Brain microvascular endothelial cell (primary cell): ENCODE data around the gene KIAA1549.

Experiments
- DNase-seq: peaks from one replicate; pipeline ENCODE4 v3.0.0-alpha.2; 2020
- H3K27ac ChIP-seq: fragments of 250-450 bp; sonication (Bioruptor Pico); 2 replicates; pipeline ENCODE4 v1.5.1; 2020; ENCODE audit warnings: mild to moderate bottlenecking, moderate library complexity
- H3K27me3 ChIP-seq: fragments of 250-450 bp; sonication (Bioruptor Pico); replicated peaks from 2 replicates; pipeline ENCODE4 v1.5.1; 2020; ENCODE audit warnings: mild to moderate bottlenecking
- H3K36me3 ChIP-seq: fragments of 250-450 bp; sonication (Bioruptor Pico); replicated peaks from 2 replicates; pipeline ENCODE4 v1.5.1; 2020; ENCODE audit warnings: mild to moderate bottlenecking
- H3K4me3 ChIP-seq: 2 replicates; pipeline ENCODE4 v1.5.1; 2011; ENCODE audit warnings: low read depth, mild to moderate bottlenecking, control low read depth, low read length, moderate library complexity
- in situ Hi-C: cut with HindIII; loops from 2 replicates; pipeline ENCODE4 v1.10.0; 2017; ENCODE audit warnings: low sequenced_read_pairs, low pct_ligation_motif_present
- TF ChIP-seq, protein P1 (sequence below): IDR thresholded peaks from 2 replicates; pipeline ENCODE4 v1.5.1; 2011; ENCODE audit warnings: low read depth, mild to moderate bottlenecking, moderate library complexity, low read length, control low read depth, inconsistent platforms; ENCODE audit errors: missing control alignments

KIAA1549 gene

DNA sequence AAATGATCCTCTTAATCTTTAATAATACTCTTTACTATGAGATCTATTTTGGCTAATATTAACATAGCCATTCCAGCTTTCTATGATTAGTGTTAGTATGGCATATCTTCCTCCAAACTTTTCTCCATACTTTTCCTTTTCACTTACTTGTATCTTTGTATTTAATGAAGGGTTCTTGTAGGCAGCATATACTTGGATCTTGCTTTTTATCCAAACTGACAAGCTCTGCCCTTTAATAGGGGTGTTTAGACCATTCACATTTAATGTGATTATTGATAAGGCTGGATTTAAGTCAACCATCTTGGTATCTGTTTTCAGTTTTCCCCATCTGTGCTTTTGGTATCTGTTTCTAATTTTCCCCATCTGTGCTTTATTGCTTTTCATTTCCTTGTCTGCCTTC lies 123.5 kb downstream of the KIAA1549 start:
- Histone ChIP-seq H3K36me3 (no peaks in the 10 kb centered on the region), H3K27me3 (no peaks in the 10 kb centered on the region), H3K27ac (no peak overlapping the region), H3K4me3 (no peak overlapping the region)
- in situ Hi-C loops: no loop called here
- TF ChIP-seq, protein P1, sequence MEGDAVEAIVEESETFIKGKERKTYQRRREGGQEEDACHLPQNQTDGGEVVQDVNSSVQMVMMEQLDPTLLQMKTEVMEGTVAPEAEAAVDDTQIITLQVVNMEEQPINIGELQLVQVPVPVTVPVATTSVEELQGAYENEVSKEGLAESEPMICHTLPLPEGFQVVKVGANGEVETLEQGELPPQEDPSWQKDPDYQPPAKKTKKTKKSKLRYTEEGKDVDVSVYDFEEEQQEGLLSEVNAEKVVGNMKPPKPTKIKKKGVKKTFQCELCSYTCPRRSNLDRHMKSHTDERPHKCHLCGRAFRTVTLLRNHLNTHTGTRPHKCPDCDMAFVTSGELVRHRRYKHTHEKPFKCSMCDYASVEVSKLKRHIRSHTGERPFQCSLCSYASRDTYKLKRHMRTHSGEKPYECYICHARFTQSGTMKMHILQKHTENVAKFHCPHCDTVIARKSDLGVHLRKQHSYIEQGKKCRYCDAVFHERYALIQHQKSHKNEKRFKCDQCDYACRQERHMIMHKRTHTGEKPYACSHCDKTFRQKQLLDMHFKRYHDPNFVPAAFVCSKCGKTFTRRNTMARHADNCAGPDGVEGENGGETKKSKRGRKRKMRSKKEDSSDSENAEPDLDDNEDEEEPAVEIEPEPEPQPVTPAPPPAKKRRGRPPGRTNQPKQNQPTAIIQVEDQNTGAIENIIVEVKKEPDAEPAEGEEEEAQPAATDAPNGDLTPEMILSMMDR: no peak
- DNase-seq: no peak

DNA sequence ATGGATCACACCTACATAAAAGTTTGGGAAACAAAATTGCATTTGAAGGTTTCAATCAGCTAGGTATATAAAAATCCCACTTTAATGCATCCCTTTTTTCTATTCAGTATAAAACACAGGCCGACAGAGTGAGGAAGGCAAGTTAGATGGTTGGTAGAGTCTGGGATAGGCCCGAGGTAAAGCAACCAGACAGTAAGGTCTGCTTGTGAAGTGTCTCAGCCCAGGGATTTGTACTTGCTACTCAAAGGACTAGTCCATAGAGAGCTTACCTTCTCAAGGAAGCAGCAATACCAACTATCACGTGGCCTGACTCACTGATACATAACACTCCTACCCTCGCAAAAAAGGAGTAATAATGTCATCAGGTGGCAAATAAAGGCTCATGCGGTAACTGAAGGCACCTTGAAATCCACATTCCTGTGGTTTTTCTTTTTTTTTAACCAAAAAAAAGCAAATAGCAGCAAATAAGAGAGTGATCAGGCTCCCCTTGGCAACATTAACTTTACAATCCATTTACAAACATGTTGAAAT lies 127.0 kb downstream of the KIAA1549 start:
- no peak overlapping the region for H3K27ac ChIP-seq
- H3K36me3 ChIP-seq: no peaks in the 10 kb centered on the region
- no peak for DNase-seq
- in situ Hi-C loops: no loop called here
- H3K4me3 ChIP-seq: no peak overlapping the region
- no peaks in the 10 kb centered on the region for H3K27me3 ChIP-seq
- TF ChIP-seq, protein P1: no peak

DNA sequence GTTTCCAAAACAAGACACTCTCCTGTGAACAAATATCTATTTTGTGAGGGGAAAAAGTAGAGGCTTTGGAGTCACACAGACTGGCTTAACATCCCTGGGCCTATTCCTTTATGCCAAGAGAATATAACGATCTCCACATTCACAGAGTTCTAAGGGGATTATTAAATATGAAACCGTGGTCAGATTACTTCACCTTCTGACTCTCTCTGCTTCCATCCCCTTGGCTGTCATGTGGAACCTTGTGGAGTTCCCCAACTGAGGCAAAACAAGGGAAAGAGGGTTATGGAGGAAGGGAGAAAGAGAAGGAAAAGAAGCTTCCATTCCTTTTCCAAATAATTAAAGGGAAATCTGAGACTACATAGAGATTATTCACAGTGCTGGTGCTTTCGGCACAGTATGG lies 127.7 kb downstream of the KIAA1549 start:
- no peaks in the 10 kb centered on the region for H3K36me3 ChIP-seq
- DNase-seq: no peak
- in situ Hi-C loops: no loop called here

DNA sequence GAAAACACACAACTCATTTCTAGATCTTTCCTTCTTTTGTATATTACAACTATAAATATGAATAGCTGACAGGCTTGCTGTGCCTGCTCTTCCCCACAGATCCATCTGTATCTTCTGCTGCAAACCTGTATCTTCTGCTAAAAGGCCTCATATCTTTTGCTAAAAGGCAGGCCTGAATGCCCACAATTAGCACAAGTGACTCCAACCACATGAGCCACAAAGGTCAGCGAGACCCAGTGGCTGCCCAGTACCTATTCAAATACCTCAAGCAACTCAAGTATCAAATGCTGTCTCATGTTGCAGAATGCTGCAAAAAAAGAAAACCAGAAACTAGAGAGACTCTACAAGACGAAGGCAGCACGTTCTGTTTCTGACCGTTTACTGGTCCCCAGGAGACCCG lies 128.7 kb downstream of the KIAA1549 start:
- in situ Hi-C loops: no loop called here
- no peak for DNase-seq
- Histone ChIP-seq H3K27me3 (no peaks in the 10 kb centered on the region), H3K27ac (no peak overlapping the region), H3K4me3 (no peak overlapping the region), H3K36me3 (no peaks in the 10 kb centered on the region)
- TF ChIP-seq, protein P1: no peak

More for the DNA sequence above, 127.7 kb downstream of the KIAA1549 start:
- Histone ChIP-seq H3K27me3 (no peaks in the 10 kb centered on the region), H3K4me3 (no peak overlapping the region), H3K27ac (no peak overlapping the region)
- TF ChIP-seq, protein P1: no peak

DNA sequence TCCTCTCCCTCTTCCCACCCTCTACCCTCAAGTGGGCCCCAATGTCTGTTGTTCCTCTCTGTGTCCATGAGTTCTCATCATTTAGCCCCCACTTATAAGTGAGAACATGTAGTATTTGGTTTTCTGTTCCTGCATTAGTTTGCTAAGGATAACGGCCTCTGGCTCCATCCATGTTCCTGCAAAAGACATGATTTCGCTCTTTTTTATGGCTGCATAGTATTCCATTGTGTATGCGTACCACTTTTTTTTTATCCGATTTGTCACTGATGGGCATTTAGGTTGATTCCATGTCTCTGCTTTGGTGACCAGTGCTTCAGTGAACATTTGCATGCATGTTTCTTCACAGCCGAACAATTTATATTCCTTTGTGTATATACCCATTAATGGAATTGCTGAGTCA lies 131.5 kb downstream of the KIAA1549 start:
- DNase-seq: no peak
- H3K36me3 ChIP-seq: no peaks in the 10 kb centered on the region
- no peak overlapping the region for H3K4me3 ChIP-seq
- in situ Hi-C loops: no loop called here
- H3K27me3 ChIP-seq: no peaks in the 10 kb centered on the region
- H3K27ac ChIP-seq: no peak overlapping the region
- TF ChIP-seq, protein P1: no peak
